LHCN-M2 (cell line): ENCODE data around the gene PDSS1. TPM values are rescaled to one million over a fixed set of nuclear protein-coding genes. Genes with fewer than 3 reads are reported as not detected.
A peak's percentile ranks its signal among the peaks of the same experiment; 100 is the strongest.
"Not testable (repeated sequence)": the region's sequence is repeated elsewhere in the genome, so short reads cannot be mapped to it uniquely, and the experiment has no call there.

Source experiments
- DNase-seq: peaks from one replicate; pipeline ENCODE4 v3.0.0-alpha.2; 2012; ENCODE audit warnings: low read depth
- polyA plus RNA-seq: library from polyadenylated mRNA; unstranded; fragments of >200 nt; gene quantifications from one replicate; pipeline ENCODE4 v1.2.1, GENCODE V29; 2012; ENCODE audit warnings: missing spikeins
- total RNA-seq: library from RNA; depleted of rRNA; stranded (reverse); fragments of >200 nt; gene quantifications from 2 replicates; pipeline ENCODE4 v1.2.3, GENCODE V29; 2014; rRNA removed

Gene PDSS1, protein sequence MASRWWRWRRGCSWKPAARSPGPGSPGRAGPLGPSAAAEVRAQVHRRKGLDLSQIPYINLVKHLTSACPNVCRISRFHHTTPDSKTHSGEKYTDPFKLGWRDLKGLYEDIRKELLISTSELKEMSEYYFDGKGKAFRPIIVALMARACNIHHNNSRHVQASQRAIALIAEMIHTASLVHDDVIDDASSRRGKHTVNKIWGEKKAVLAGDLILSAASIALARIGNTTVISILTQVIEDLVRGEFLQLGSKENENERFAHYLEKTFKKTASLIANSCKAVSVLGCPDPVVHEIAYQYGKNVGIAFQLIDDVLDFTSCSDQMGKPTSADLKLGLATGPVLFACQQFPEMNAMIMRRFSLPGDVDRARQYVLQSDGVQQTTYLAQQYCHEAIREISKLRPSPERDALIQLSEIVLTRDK
- total RNA-seq: 14.6 and 16.1 TPM in 2 replicates
- polyA plus RNA-seq: 4.2 TPM

DNA sequence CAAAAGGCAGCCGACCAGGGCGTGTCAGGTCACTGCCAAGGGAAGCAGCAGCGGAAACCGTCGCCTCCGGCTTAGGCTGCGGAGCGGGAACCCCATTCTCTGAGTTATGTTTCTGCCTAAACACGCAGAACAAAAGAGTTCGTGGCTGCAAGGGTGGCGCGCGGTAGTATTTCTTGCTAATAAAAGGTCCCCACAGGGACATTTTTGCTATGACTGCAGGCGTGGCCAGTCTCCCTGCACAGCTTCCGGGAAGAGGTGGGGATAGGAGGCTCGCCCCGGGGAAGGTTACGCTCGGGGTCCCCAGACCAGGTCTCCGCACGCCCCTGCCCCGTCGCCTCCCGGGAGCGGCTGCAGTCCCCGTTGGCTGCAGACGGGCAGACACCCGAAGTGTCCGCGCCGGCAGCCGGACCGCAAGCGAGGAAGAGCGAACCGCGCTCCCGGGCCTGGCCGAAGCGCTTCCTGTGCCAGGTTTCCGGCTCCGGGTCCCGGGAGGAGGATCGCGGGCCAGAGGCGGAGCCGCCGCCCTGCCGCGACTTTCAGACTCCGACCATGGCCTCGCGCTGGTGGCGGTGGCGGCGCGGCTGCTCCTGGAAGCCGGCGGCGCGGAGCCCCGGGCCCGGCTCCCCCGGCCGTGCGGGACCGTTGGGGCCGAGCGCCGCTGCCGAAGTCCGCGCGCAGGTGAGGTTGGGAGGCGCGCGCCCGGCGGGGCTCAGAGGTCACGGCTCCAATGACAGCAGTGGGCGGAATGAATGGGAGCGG lies at the start of gene PDSS1:
Gene PDSS1, plus strand, starts transcription at position 539 of the 759 bp plus-strand sequence. Its CDS starts 11 bp downstream, at position 550.
- peak; percentile 58 for DNase-seq

DNA sequence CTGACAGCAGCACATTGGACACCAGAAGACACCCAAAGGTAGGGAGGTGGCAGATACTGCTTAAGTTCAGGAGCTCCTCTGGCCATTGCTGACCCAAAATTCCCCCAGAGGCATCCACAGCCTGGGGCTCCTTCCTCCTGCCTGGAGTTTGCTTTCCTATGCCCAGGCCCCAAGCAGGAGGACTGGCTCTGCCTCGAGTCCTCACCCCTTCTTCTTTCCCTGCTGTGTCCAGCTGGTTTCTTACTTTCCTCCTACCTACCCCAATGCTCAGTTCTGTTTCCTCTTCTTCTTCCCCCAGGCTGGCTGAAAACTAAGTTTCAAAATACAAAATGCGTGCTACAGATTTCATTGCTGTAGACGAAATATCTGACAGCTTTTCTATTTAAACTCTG lies 49.3 kb upstream of the PDSS1 start:
- not testable (repeated sequence) for DNase-seq

DNA sequence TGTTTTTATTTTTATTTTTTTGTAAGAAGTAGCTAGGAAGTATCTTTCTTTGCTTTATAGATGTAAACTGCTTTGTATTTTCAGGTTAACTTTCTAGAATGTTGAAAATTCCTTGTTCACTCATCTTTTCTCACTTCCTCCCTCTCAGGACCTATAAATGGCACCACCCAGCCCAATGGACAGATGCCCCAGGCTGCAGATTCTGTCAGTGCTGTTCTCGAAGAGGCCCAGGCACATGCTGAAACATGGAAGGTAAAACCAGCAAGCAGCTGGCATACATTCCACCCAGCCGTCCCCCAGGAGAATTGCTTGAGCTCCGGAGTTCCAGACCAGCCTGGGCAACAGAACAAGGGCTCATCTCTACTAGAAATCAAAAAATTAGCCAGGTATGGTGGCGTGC lies 47.1 kb upstream of the PDSS1 start:
- DNase-seq: no peak

DNA sequence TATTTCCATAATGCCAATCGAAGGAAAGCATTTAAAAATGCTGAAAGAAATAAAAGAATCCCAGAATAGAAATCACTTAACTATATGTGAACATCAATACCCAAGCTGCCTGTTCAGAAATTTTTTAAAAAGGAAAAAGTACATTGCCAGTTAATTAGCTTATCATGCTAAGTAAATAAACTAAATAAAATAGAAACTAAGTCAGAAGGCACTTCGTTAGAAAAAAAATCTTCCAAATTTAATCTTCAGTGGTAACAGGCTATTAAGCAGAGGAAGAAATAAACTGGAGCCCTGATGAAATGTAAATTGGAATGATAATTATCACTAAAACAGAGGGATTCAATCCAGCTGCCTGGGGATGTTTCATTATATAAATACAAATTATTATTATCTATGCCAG lies 46.0 kb upstream of the PDSS1 start:
- DNase-seq: not testable (repeated sequence)

DNA sequence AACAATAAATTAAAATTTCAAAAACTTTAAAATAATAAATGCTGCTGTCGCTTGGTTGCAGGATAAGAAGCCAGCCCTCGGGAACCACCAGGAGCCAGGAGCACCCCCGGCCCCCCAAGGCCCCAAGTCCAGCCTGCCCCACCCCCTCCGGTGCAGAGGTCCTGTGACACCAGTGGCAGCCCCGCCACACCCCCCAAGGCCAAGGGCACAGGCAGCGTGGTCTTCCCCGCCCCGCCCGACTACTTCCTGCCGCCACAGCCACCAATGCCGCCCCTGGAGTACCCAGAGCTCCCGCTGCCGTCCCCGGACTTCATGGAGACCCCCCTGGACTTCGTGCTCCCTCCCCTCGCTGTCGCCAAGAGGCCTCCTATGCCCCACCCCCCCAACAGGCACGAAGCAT lies 44.5 kb upstream of the PDSS1 start:
- no peak for DNase-seq

DNA sequence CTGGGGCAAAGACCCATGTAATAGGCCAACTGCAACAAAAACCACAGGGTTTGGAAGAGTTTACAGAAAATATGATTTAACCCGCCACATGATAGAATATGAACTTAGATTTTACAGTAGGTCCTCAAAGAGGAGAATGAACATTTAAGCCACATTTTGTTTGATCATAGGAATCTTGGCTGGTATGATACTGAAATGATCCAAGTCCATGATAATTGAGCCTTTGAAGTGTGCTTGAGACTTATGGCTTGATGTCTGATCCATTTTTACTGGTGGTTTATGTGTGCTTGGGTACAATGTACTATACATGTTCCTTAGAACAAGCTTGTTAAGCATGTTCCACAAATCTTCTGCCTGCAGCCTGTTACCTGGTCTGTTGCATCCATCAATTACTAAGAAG lies 41.8 kb upstream of the PDSS1 start:
- DNase-seq: no peak

DNA sequence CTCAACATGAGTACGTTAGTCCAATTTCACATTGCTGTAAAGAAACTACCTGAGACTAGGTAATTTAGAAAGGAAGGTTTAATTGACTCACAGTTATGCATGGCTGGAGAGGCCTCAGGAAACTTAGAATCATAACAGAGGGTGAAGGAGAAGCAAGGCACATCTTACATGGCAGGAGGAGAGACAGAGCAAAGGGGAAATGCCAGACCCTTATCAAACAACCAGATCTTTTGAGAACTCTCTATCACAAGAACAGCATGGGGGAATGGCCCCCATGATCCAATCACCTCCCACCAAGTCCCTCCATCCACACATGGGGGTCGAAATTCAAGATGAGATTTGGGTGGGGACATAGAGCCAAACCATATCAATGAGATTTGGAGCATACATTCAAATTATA lies 34.6 kb upstream of the PDSS1 start:
- DNase-seq: no peak

DNA sequence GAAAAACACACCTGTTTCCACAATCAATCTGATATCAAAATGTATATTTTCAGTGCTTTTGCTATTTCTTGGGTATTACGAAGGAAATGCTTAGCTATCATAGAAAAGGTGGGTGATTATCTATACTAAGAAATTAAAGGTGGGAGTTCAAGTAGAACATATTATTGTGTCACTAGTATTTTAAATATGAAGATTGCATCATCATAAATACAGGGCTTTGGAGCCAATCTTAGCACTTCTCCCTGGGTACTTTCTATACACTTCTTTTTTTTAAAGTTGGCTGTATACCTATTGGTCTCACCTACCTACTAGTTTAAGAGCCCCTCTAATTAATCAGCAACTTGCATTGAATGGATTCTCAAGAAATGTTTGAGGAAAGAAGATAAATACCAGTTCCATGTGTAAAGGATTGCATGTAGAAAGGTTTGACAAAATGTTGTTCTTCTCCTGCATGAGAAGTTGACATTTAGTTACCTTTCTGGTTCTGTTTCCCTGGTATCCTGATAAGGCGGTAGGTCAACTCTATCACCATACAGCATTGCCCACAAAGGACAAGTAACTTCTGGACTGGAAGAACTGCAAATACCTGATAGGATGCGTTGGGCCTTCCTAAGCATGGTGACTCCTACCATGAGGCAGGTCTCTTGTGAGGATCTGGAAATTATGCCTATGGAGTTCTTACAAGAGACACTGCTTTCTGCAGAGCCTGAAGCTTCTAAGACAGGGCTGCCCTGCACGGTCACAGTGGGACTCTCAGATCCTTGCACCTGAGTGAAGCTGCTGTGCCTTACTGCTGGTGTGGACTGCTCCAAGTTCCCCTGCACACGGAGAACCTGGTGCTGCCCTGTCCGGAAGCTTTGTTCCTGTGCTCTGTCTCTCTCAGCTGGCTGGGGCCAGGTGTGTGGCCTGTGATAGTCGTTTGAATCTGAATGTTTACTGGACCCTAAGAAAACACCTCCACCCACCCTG lies 32.1 kb upstream of the PDSS1 start:
- no peak for DNase-seq

DNA sequence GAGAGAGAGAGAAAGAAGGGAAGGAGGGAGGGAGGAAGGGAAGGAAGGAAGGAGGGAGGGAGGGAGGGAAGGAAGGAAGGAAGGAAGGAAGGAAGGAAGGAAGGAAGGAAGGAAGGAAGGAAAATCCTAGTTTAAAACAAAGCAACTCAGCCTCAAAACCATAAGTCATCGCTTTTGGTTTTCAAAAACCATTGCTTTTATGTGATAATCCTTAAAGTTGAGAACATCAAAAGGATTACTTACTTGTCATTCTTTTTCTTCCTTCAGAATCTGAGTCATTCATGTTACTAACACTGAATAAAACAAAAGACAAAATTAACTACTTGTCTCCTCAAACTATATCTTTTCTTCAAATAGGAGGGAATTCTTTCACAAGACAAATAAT lies 21.6 kb upstream of the PDSS1 start:
- DNase-seq: no peak

DNA sequence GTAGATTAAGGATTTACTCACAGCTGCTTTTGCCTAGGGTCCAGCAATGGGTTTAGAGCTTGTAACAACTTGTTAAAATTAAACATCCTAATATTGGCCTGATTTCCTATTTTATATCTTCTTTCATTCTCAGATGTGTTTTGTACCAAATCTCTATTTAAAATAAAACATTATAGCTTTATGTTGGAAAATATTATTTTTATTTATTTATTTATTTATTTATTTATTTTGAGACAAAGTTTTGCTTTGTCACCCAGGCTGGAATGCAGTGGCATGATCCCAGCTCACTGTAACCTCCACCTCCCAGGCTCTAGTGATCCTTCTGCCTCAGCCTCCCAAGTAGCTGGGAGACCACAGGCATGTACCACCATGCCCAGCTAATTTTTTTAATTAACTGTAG lies 17.9 kb upstream of the PDSS1 start:
- DNase-seq: no peak

DNA sequence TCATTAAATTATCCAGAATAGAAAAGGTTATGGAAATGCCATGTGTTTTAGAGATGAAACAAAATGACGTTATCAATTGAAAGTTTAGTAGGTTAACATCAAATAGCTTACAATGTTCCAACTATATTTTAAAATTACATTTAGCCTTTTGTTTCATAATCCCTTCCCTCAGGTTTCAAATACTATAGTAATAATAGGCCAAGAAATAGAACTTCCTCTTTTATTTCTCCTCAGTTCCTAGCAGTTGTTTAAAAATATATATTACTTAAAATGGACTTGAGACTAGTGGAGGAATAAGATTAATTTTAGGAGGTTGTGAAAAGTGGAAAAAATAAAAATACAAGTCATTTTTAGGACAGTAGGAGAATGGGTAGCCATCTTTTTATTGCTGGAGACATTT lies 16.4 kb upstream of the PDSS1 start:
- DNase-seq: no peak

DNA sequence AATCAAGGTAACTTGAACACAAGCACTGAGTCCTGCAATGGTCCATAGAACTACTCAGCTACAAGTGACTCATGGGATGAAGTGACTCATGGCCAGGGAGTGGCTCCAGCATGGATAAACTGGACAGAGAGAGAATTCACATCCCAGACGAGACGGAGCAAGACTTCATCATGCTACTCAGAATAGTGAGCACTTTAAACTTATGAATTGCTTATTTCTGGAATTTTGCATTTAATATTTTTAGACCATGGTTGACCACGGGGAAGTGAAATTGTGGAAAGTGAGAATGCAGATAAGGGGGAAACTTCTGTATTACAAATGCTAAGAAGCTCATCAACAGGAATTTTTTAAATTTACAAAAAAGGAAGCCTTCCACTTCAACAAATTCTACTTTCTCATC lies 15.5 kb upstream of the PDSS1 start:
- DNase-seq: peak; percentile 62

DNA sequence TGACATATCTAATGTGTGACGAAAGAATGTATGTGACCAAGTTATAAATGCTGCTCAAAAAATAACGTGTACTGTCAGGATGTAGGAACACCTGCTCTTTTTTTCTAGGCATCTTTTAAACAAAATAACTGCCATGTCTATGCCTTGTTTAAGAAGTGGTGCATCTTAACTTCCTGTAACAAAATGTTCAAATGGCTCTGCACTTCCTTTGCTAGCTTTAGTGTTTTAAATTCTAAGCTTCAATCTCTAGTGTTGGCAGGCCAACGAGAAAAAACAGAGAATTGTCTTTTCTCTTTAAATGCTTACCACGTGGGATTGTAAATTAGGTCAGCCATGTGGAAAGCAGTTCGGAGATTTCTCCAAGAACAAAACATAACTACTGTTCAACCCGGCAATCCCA lies 14.6 kb upstream of the PDSS1 start:
- no peak for DNase-seq

DNA sequence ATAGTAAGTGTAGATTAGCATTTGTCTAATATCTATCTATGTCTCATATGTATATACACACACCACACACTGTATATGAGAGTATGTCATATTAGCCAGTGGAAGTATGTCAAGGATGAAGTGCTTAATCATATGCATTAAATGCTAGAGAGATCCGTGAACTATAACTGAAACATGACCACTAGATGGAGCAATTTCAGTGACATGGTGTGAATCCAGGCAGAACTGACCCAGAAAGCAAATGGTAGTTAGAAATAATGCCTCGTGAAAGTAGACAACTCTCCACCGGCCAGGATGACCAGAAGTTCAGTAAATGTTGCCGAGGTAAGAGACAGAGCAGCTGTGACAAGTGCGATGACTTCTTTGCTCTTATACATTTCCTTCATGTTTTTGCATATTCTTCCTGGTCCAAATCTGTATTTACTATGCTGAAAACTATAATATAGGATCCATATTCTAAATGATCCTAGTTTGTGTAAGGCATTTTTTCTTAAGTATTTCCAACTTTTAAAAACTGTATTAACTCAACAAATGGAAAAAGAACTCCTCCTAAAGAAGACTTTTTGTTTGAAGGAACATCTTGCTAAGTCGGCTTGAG lies 12.7 kb upstream of the PDSS1 start:
- peak; percentile 50 for DNase-seq

DNA sequence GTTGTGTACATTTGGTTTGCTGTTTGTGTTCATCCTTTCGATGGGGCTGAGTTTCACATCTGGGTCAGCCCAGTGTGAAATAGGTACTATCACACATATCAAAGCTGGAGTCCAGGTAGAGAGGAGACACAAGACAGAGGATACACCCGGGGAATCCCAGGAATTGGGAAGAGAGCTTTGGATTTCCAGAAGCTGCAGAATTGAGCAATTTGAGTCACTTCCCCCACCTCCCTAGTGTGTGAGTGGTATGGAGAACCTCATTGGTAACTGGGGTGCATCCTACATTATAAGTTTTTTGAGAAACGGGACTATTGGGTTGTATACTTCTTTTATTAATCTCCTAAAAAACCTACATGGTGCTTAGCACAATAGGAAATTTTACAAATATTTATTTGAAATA lies 12.1 kb upstream of the PDSS1 start:
- DNase-seq: no peak

DNA sequence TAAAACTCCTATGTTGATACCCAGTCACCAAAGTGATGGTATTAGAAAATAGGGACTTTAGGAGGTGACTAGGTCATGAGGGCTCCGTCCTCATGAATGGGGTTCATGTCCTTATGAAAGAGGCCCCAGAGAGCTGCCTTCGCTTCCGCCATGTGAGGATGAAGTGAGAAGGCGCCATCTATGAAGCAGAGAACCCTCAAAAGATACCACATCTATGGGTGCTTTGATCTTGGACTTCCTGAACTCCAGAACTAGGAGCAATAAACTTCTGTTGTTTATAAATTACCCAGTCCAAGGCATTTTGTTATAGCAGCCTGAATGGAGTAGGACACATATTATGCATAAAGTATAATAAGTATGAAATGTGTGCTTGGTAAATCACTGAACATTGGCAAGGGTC lies 8.1 kb upstream of the PDSS1 start:
- no peak for DNase-seq

DNA sequence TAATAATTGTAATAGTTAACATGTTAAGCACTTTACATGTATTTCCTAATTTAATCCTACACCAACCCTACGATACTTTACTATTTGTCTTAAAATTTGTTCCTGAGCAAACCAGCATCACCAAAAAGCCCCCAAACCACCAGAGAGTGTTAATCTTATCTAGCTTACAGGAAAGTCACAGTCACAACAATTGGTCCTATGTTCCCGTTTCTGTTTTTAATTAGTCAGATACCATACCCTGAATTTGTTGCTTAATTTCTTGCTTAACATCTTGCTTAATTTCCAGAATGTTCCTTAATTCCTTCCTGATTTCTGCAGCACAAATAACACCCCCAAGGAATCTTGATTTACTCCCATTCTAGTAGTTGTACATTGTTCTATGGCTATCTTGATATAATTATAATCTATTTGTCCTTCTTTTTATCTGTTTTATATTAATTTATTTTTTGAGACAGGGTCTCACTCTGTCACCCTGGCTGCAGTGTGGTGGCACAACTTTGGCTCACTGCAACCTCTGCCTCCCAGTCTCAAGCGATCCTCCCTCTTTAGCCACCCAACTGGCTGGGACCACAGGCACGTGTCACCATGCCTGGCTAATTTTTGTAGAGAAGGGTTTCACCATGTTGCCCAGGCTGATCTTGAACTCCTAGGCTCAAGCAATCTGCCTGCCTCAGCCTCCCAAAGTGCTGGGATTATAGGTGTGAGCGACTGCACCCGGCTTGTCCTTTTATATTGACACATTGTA lies 6.6 kb upstream of the PDSS1 start:
- DNase-seq: no peak

DNA sequence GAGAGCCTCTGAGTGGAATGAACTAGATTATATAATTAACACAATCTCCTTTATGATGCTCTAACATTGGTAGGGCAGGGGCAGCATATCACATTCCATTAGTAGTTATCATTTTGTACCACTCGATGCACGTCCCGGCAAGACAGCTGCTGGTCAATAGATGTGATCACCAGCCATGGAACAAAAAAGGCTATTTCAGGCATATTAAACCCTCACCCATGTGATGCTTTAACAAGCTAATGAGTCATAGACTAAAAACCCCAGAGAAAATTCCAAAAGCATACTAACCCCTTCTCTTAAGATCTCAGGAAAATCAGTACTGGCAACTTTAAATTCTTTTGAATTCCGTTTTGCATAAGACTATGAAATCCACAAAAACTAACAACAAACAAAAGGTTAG lies 3.0 kb upstream of the PDSS1 start:
- peak; percentile 72 for DNase-seq

DNA sequence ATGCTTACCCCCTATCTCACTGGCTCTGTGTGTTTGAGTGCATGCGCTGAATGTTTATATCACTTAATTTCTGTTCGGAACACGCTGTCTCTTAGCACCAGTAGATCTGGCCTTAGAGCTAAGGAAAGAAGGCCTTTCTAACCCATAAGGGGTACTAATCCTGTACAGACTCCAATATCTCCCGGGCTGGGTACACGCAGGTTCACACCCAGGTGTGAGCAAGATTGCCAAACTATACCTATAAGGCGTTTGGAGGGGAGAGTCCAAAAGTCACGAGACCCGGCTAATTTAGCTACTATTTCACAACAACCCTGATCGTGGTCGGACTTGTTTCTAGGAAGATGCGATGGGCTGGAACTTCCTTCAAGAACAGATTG lies 727 bp upstream of the PDSS1 start:
- DNase-seq: no peak

DNA sequence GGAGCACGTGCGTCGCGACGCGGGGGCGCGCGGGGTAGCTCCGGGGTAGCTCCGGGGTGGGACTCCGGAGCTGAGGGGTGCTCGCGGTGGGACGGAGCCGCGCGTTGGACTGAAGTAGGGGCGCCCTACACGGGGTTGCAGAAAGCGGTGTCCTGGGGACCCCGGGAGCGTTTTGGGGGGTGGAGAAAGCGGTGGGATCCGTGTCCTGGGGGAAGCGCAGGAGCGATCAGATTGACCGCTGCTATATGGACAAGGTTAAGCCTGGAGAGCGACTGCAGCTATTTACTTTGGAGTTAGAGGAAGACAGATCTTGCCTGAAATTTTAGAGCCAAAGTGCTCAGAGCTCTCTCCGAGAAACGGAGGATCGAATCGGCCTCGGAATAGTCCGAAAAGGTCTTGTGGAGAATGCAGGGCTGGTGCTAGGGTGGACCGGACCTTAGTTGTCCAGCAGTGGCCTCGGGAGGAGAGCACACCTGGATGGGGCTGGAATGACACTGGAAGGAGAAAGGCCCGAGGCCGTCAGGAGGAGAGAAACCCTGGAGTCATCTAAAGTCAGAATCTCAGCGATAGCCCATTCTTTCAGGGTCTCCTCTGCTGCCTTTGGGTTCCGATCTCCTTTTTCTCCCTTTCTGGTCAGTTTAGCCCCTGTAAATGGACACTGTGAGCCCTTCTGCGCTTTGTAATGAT lies 564 bp downstream of the PDSS1 start:
- peak; percentile 4 for DNase-seq
